Skeletal muscle tissue (tissue), 4 donors: ENCODE results near the gene DCDC2. TPM values are rescaled to one million over a fixed set of nuclear protein-coding genes. Genes with fewer than 3 reads are reported as not detected.

Source experiments
- H3K27ac ChIP-seq: one replicate; pipeline ENCODE4 v1.7.0; 2013; ENCODE audit warnings: mild to moderate bottlenecking, low read depth, low read length, inconsistent platforms
- H3K27me3 ChIP-seq, 3 donors: one replicate each; pipeline ENCODE4 v1.7.0; 2013; ENCODE audit warnings: low read length in 3 of 3; ENCODE audit not compliant: control insufficient read depth in 3 of 3, insufficient read depth in 3 of 3
- H3K36me3 ChIP-seq, 3 donors: one replicate each; pipeline ENCODE4 v1.7.0; 2013; ENCODE audit warnings: low read length in 3 of 3; ENCODE audit not compliant: control insufficient read depth in 3 of 3, insufficient read depth in 3 of 3
- H3K4me1 ChIP-seq, 3 donors: one replicate each; pipeline ENCODE4 v1.7.0; 2013; ENCODE audit warnings: low read length in 3 of 3, mild to moderate bottlenecking in 3 of 3; ENCODE audit not compliant: control insufficient read depth in 3 of 3, insufficient read depth in 3 of 3
- H3K4me3 ChIP-seq, 3 donors: one replicate each; pipeline ENCODE4 v1.7.0; 2013; ENCODE audit warnings: low read length in 3 of 3
- H3K9ac ChIP-seq, 3 donors: one replicate each; pipeline ENCODE4 v1.7.0; 2013; ENCODE audit warnings: low read length in 3 of 3, mild to moderate bottlenecking in 3 of 3, moderate library complexity in 2 of 3, low read depth in 1 of 3
- H3K9me3 ChIP-seq, 3 donors: one replicate each; pipeline ENCODE4 v1.7.0; 2013; ENCODE audit warnings: low read length in 3 of 3; ENCODE audit not compliant: control insufficient read depth in 3 of 3
- total RNA-seq: library from RNA; depleted of rRNA; stranded (reverse); fragments of >200 nt; gene quantifications from one replicate; pipeline ENCODE4 v1.2.3, GENCODE V29; 2014
- donor health status: Osteomylitis.

DCDC2 gene
- total RNA-seq, 1 donor from 2014 or later = not detected

DNA sequence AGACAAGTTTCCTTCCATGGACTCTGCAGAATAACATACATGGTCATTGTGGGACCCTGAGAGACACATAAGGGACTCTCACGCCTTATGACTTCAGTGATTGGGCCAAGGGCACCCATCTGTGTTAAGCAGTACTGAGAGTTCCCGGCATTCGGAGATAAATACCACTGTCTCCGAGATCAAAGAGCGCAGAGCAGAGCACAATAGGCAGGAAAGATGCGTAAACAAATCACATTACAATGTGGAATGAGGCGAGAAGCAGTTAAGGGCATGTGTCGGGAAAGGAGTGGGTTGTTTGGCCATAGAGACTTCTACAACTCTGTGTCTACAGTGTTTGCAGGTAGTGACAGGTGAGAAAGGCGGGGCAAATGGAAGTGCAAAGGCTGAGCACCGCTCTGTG is 174.3 kb downstream of the DCDC2 start:
- Histone ChIP-seq H3K9ac (no peak overlapping the region), H3K27me3 (peaks cover 0 to 3% (median 0%) of the 10 kb centered on the region in 3 donors), H3K9me3 (no peaks in the 10 kb centered on the region), H3K4me3 (no peak overlapping the region), H3K4me1 (no peaks in the 10 kb centered on the region), H3K27ac (no peak overlapping the region), H3K36me3 (no peaks in the 10 kb centered on the region)

DNA sequence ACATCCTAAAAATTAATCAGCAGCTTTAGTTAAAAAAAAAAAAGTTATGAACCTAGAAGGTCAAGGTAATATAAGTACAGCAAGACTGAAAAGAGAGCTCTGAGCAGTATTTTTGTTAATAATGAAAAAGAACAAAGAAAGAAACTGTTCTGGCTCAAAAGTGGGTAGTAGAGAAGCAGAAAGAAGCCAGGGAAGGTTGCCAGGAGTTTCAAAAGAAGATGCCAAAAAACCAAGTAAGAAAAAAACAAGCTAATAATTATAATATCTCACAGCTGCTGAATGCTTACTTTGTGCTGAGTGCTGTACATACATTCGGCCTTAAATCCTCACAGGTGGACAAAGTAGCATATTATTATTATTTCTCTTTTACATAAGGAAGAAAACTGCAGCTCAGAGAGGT is 200.0 kb downstream of the DCDC2 start:
- Histone ChIP-seq H3K9ac (no peak overlapping the region), H3K27ac (no peak overlapping the region), H3K4me1 (no peaks in the 10 kb centered on the region), H3K36me3 (no peaks in the 10 kb centered on the region), H3K4me3 (no peak overlapping the region), H3K27me3 (no peaks in the 10 kb centered on the region), H3K9me3 (no peaks in the 10 kb centered on the region)

DNA sequence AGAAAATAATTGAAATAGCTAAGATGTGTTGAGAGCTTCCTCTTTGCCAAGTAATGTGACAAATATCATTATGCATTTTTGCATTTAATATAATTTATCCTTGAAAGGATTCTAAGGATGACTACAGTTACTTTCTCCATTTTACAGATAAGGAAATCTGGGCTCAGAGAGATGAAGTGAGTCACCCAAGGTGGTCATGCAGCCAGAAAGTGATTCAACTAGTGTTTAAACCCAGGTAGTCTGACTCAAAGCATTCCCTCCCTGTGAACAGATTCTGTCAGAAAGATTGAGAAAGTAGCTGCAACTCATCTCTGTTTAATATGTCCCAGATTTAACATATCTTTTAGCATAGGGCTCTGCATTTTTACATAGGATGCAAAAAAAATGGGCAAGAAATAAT is 203.7 kb downstream of the DCDC2 start:
- H3K27me3 ChIP-seq = no peaks in the 10 kb centered on the region
- H3K4me3 ChIP-seq = no peak overlapping the region
- H3K27ac ChIP-seq = no peak overlapping the region
- H3K4me1 ChIP-seq = no peaks in the 10 kb centered on the region
- H3K9ac ChIP-seq = no peak overlapping the region
- H3K9me3 ChIP-seq = peaks cover 0 to 2% (median 0%) of the 10 kb centered on the region in 3 donors
- H3K36me3 ChIP-seq = no peaks in the 10 kb centered on the region

DNA sequence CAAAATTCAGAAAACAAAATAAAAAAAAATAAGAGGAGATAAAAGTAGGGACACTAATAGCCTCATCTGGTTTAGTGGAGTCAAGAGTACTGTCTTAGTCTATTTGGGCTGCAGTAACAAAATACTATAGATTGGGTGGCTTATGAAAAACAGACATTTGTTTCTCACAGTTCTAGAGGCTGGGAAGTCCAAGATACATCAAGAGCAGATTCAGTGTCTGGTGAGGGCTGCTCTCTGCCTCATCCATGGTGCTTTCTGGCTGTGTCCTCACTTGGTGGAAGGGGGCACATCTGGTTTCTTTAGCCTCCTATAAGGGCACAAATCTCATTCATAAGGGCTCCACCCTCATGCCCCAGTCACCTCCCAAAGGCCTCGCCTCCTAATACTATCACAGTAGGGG is 205.8 kb downstream of the DCDC2 start:
- Histone ChIP-seq H3K4me3 (no peak overlapping the region), H3K4me1 (no peaks in the 10 kb centered on the region), H3K9me3 (peaks cover 0 to 2% (median 0%) of the 10 kb centered on the region in 3 donors), H3K27ac (no peak overlapping the region), H3K27me3 (no peaks in the 10 kb centered on the region), H3K36me3 (no peaks in the 10 kb centered on the region), H3K9ac (no peak overlapping the region)

DNA sequence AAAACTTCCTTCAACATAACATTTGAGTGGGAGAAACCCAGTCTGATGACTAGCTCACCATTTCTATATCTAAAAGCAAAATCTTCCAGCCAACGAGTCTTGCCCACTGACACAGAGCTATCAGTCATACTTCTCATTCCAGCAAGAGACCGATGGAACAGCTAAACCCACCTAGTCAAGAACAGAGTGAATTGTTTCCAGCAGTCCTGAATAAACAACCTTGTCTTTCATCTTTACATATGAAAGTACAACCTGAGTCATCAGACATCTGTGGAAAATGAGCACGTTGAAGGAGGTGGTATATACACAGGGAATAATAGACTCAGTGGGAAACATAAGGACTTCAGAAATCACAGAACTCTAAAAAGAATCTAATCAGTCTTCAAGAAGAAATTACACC is 208.0 kb downstream of the DCDC2 start:
- Histone ChIP-seq H3K4me3 (no peak overlapping the region), H3K9me3 (peaks cover 0 to 2% (median 0%) of the 10 kb centered on the region in 3 donors)

DNA sequence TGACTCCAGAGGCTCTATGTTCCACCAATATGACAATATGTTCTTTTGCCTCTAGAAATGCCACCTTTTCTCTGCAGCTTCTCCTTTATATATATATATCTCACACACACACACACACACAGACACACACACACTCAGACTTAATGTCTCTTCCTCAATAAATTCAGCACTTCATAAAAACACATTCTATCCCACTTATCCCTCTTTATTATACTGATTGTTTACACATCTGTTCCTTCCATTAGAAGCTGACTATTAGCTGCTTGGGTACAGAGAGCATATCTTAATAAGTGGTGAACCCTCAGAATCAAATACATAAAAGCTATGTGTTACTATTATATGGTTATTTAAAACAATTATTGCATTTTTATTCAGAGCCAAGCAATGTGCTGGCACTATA is 208.6 kb downstream of the DCDC2 start:
- Histone ChIP-seq H3K36me3 (no peaks in the 10 kb centered on the region), H3K4me3 (no peak overlapping the region), H3K27me3 (peaks cover 0 to 3% (median 0%) of the 10 kb centered on the region in 3 donors), H3K9ac (no peak overlapping the region), H3K9me3 (peaks cover 0 to 2% (median 0%) of the 10 kb centered on the region in 3 donors), H3K4me1 (no peaks in the 10 kb centered on the region), H3K27ac (no peak overlapping the region)

More for the DNA sequence above, 208.0 kb downstream of the DCDC2 start:
- Histone ChIP-seq H3K36me3 (no peaks in the 10 kb centered on the region), H3K27ac (no peak overlapping the region), H3K4me1 (no peaks in the 10 kb centered on the region), H3K27me3 (peaks cover 0 to 3% (median 0%) of the 10 kb centered on the region in 3 donors), H3K9ac (no peak overlapping the region)

DNA sequence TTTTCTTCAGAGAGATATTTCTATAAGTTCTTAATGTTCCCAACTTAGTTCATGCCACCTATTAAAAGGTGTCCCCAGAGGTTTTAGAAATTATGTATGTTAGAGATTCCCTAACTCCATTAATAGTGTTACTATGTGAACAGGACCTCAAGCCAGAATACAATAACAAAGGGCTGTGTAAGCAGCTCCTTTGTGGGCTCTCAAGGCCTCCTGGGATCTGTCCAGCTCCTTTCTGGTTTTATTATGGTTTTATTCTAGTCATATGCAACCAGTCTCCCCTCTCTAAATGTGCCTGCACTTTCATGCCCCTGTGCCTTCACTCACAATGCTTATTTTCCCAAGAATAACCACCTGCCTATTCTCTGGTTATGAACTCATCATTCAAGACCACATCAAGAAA is 209.2 kb downstream of the DCDC2 start:
- no peaks in the 10 kb centered on the region for H3K36me3 ChIP-seq
- H3K4me3 ChIP-seq = no peak overlapping the region
- H3K9ac ChIP-seq = no peak overlapping the region
- no peak overlapping the region for H3K27ac ChIP-seq
- no peaks in the 10 kb centered on the region for H3K4me1 ChIP-seq
- H3K9me3 ChIP-seq = peaks cover 0 to 2% (median 0%) of the 10 kb centered on the region in 3 donors
- peaks cover 0 to 3% (median 0%) of the 10 kb centered on the region in 3 donors for H3K27me3 ChIP-seq

DNA sequence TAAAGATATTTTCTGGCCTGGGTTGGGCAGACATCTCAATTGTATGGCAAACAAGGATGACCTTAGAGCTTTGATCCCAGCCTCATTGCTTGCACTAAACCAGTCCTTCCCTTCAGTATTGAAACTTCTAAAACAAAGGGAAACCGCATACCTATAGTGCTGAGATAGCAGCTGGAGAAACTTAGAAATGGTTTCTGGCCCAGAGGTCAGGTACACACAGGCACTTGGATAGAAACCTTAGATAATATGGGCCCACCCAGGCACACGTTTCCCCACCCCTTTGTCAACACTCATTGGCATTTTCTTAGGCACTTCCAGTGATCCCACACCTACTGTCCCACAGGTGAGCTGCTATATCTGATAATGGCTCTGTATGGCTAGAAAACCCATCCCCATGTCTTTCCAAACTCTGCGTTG is 209.7 kb downstream of the DCDC2 start:
- no peaks in the 10 kb centered on the region for H3K36me3 ChIP-seq
- H3K27ac ChIP-seq = no peak overlapping the region
- H3K27me3 ChIP-seq = peaks cover 0 to 3% (median 0%) of the 10 kb centered on the region in 3 donors
- H3K9me3 ChIP-seq = peaks cover 0 to 2% (median 0%) of the 10 kb centered on the region in 3 donors
- H3K4me3 ChIP-seq = no peak overlapping the region
- H3K9ac ChIP-seq = no peak overlapping the region
- H3K4me1 ChIP-seq = no peaks in the 10 kb centered on the region

DNA sequence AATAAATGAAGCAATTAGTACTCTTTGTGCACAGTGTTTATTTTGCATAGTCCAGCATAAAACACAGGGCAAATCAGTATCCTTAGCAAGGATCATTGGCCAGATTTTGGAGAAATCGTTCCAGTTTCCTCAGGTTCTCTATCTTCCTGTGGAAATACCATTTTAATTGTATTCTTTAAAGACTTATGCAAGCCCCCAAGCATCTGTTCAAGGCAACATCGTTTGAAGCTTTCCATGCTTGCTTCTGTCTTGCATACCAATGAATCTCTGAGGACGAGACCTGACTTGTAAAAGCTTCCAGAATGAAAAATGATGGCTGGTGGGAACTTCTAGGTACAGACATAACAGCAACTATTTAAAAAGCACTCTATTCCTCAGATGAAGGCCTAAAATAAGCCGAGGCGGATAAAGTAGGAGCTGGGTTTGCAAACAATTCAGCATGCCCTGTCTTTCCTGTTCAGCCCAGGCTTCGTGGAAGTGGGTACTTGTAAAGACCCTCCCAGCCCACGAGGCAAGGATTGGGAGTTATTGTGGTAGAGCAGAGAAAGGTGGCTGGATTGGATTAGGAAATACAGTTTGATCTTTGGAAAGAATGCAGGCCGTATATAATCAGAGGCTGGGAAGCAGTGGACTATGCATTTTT is 210.2 kb downstream of the DCDC2 start:
- Histone ChIP-seq H3K9ac (no peak overlapping the region), H3K9me3 (peaks cover 0 to 2% (median 0%) of the 10 kb centered on the region in 3 donors), H3K4me3 (no peak overlapping the region), H3K27ac (no peak overlapping the region), H3K4me1 (no peaks in the 10 kb centered on the region), H3K27me3 (peaks cover 0 to 3% (median 0%) of the 10 kb centered on the region in 3 donors), H3K36me3 (no peaks in the 10 kb centered on the region)

DNA sequence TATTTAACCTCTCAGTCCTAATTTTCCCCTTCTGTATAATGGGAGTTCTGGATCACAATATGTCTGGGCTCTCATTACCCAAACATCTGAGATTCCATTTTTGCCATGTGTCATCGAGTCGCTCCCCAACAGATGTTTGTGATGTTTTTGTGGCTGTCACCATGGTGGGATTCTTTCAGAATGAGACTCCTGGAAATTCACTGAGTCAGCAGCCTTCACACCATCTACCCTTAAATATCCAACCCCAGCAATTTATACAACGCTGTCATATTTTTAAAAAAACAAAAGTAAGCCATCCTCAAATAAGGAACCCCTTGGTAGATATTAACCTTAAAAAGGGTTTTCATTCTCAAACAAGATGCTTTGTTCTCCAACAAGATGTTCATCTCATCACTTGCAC is 211.0 kb downstream of the DCDC2 start:
- H3K4me1 ChIP-seq = no peaks in the 10 kb centered on the region
- no peak overlapping the region for H3K9ac ChIP-seq
- no peak overlapping the region for H3K4me3 ChIP-seq
- H3K36me3 ChIP-seq = no peaks in the 10 kb centered on the region
- peaks cover 0 to 3% (median 0%) of the 10 kb centered on the region in 3 donors for H3K27me3 ChIP-seq
- H3K27ac ChIP-seq = no peak overlapping the region
- H3K9me3 ChIP-seq = no peaks in the 10 kb centered on the region
